ENCODE measurements around the gene RAB11FIP5.

DNA sequence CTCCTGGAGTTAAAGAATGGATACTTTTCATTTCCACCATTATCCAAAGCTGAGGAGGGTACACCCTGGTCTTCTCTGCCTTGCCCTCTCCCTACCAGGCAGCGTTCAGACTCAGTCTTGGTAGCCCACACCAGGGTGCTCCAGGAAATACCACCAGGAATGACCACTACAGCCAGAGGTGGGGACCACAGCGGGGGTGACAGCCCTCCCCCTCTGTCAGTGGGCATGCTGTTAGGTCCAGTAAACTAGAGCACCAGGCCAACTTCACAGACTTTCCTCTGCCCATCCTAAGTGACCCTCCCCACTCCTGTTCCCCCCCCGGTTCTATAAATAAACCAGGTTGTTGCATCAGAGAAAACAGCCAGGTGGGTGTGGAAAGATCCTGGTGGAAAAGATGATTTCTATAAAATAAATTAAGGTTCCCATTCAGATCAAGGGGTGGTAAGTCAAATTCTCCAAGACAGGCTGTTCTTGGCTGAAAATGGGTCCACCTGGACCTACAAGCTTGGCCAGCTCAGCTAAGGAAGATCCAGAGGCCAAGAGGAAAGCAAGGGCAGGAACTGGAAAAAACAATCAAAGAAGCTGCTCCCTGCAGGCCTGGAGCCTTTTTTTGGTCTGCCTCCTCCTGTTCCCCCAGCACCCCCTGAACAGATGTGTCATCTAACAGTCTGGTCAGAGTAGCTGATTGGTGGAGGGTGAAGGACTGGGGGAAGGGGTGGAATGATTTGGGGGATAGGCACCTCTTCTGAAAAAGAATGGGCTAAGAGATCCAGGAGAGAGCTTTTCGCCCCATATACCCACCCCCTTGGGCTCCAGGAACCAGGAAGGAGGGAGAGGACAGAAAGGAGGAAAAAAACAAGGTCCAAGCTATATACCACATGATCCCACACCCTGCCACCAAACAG lies 2.3 kb downstream of the RAB11FIP5 start:
- TF ChIP-seq CTCF (conservative IDR thresholded peaks at IDR 0.05; ENCODE audit: low read depth in 2 of 2): no peak
- no peak for TF ChIP-seq ZNF114 (CRISPR knock-in tag; IDR thresholded peaks at IDR 0.05)
